OCI-LY7 (cell line): ENCODE data around the gene GRIK1.

ENCODE experiments used
- EZH2phosphoT487 ChIP-seq: fragments of 200-600 bp; sonication (generic); IDR thresholded peaks from 2 replicates; pipeline ENCODE4 v1.6.1; 2018; ENCODE audit warnings: low read depth, borderline replicate concordance, mild to moderate bottlenecking, mixed run types, antibody characterized with exemption, low read length, moderate library complexity, mixed read lengths
- TF ChIP-seq, protein P1 (sequence below): fragments of 200-600 bp; sonication (generic); conservative IDR thresholded peaks from 2 replicates; pipeline ENCODE4 v1.5.1; 2014; ENCODE audit warnings: mild to moderate bottlenecking, antibody characterized with exemption, low read length, moderate library complexity, mixed read lengths

GRCh38 chr21:29674343-29674742 lies 265.5 kb downstream of the GRIK1 start:
- TF ChIP-seq, protein P1, sequence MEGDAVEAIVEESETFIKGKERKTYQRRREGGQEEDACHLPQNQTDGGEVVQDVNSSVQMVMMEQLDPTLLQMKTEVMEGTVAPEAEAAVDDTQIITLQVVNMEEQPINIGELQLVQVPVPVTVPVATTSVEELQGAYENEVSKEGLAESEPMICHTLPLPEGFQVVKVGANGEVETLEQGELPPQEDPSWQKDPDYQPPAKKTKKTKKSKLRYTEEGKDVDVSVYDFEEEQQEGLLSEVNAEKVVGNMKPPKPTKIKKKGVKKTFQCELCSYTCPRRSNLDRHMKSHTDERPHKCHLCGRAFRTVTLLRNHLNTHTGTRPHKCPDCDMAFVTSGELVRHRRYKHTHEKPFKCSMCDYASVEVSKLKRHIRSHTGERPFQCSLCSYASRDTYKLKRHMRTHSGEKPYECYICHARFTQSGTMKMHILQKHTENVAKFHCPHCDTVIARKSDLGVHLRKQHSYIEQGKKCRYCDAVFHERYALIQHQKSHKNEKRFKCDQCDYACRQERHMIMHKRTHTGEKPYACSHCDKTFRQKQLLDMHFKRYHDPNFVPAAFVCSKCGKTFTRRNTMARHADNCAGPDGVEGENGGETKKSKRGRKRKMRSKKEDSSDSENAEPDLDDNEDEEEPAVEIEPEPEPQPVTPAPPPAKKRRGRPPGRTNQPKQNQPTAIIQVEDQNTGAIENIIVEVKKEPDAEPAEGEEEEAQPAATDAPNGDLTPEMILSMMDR: no peak
- no peak for TF ChIP-seq EZH2phosphoT487
